Endothelial cell of umbilical vein (primary cell): Measurements from ENCODE around the gene PNMA1. TPM values are rescaled to one million over a fixed set of nuclear protein-coding genes. Genes with fewer than 3 reads are reported as not detected.

Experiments used
- BruUV-seq: library from RNA; stranded (reverse); fragments of 400-500 nt; replicated peaks from 2 replicates; lab custom pipeline; 2021; lab: Mats Ljungman, UMichigan
- CTCF ChIA-PET: fragments of 300-600, 350-600 bp; sonication (Branson Sonifier 250); formaldehyde crosslinking; loops from one replicate; lab custom pipeline; 2021; ENCODE audit warnings: antibody characterized with exemption, inconsistent platforms; lab: Charles Lee
- POLR2A ChIA-PET: fragments of 300-600, 350-600 bp; sonication (Branson Sonifier 250); formaldehyde crosslinking; loops from one replicate; lab custom pipeline; 2021; ENCODE audit warnings: antibody characterized with exemption, inconsistent platforms; lab: Charles Lee
- DNase-seq: peaks from one replicate; pipeline ENCODE4 v3.0.0-alpha.2; 2011; ENCODE audit warnings: low read depth, low spot score
- FAIRE-seq: peaks from 2 replicates; lab custom pipeline; 2011; peaks lifted over from hg19 to GRCh38; lab: Jason Lieb, UNC
- H2AFZ ChIP-seq: 2 replicates; pipeline ENCODE4 v1.6.0; 2012; ENCODE audit warnings: low read depth, low read length, control low read depth, inconsistent platforms
- H3K27ac ChIP-seq: 2 replicates; pipeline ENCODE4 v1.5.1; 2011; ENCODE audit warnings: low read depth, mild to moderate bottlenecking, control low read depth, low read length, moderate library complexity; ENCODE audit not compliant: insufficient read depth
- H3K27me3 ChIP-seq, 2 experiments: 2 replicates each; pipeline versions ENCODE4 v1.6.0 to v1.6.1; 2011; ENCODE audit warnings: low read length in 2 of 2, mixed read lengths in 1 of 2; ENCODE audit not compliant: control insufficient read depth in 2 of 2, insufficient read depth in 2 of 2
- H3K36me3 ChIP-seq, 2 experiments: 2 replicates in 1 of 2; 3 replicates in 1 of 2; pipeline ENCODE4 v1.5.1; 2011; ENCODE audit warnings: low read length in 2 of 2, mild to moderate bottlenecking in 1 of 2, moderate library complexity in 1 of 2; ENCODE audit not compliant: control insufficient read depth in 2 of 2, insufficient read depth in 2 of 2; ENCODE audit errors: extremely low read depth in 1 of 2
- H3K4me1 ChIP-seq: 3 replicates; pipeline ENCODE4 v1.5.1; 2011; ENCODE audit warnings: mild to moderate bottlenecking, low read length; ENCODE audit not compliant: control insufficient read depth, insufficient read depth; ENCODE audit errors: extremely low read depth
- H3K4me2 ChIP-seq: 2 replicates; pipeline ENCODE4 v1.6.1; 2011; ENCODE audit warnings: low read length, control low read depth, mixed read lengths; ENCODE audit not compliant: insufficient read depth
- H3K4me3 ChIP-seq, 3 experiments: fragments of 200-600 bp in 1 of 3; sonication (generic), shearing (Covaris generic) in 1 of 3; replicated peaks in 1 of 3; 2 replicates each; pipeline ENCODE4 v1.5.1; 2011 to 2016; ENCODE audit warnings: control low read depth in 3 of 3, low read length in 3 of 3, mild to moderate bottlenecking in 2 of 3, inconsistent platforms in 1 of 3, low read depth in 1 of 3, moderate library complexity in 1 of 3; ENCODE audit not compliant: insufficient read depth in 1 of 3
- H3K79me2 ChIP-seq: 2 replicates; pipeline ENCODE4 v1.6.0; 2012; ENCODE audit warnings: low read length, inconsistent platforms; ENCODE audit not compliant: control insufficient read depth, insufficient read depth
- H3K9ac ChIP-seq: replicated peaks from 2 replicates; pipeline ENCODE3; 2011; ENCODE audit warnings: low read length, control low read depth; ENCODE audit not compliant: insufficient read depth; ENCODE audit errors: extremely low read depth
- H3K9me1 ChIP-seq: replicated peaks from 3 replicates; pipeline ENCODE4 v1.6.0; 2011; ENCODE audit warnings: mild to moderate bottlenecking, low read length; ENCODE audit not compliant: control insufficient read depth, insufficient read depth; ENCODE audit errors: extremely low read depth
- H3K9me3 ChIP-seq: replicated peaks from 2 replicates; pipeline ENCODE4 v1.5.1; 2012; ENCODE audit warnings: low read length, inconsistent platforms; ENCODE audit not compliant: control insufficient read depth, insufficient read depth
- H4K20me1 ChIP-seq: replicated peaks from 2 replicates; pipeline ENCODE3; 2011; ENCODE audit warnings: mild to moderate bottlenecking, low read length; ENCODE audit not compliant: control insufficient read depth, insufficient read depth; ENCODE audit errors: extremely low read depth
- EZH2 ChIP-seq: IDR thresholded peaks from 2 replicates; pipeline ENCODE4 v1.6.1; 2012; ENCODE audit warnings: borderline replicate concordance, low read depth, mild to moderate bottlenecking, moderate library complexity, low read length, inconsistent platforms; ENCODE audit not compliant: severe bottlenecking
- FOS ChIP-seq: IDR thresholded peaks from 2 replicates; pipeline ENCODE4 v1.6.1; 2011; ENCODE audit warnings: mild to moderate bottlenecking, low read length, moderate library complexity, borderline replicate concordance; ENCODE audit not compliant: insufficient read depth
- JUN ChIP-seq: IDR thresholded peaks from 2 replicates; pipeline ENCODE4 v1.6.1; 2011; ENCODE audit warnings: borderline replicate concordance, low read depth; ENCODE audit not compliant: insufficient read length, insufficient read depth
- POLR2AphosphoS5 ChIP-seq: IDR thresholded peaks from 2 replicates; pipeline ENCODE4 v1.6.1; 2012; ENCODE audit warnings: low read depth, mild to moderate bottlenecking, control low read depth, low read length, moderate library complexity; ENCODE audit not compliant: insufficient read depth
- dilution Hi-C: fragments of 300-500 bp; cut with MboI; formaldehyde crosslinking; loops from one replicate; pipeline ENCODE4 v1.15.0; 2019; ENCODE audit warnings: low sequenced_read_pairs; ENCODE audit not compliant: extremely low pct_ligation_motif_present
- intact Hi-C: fragments of 100-400 bp; cut with micrococcal nuclease; formaldehyde crosslinking; loops from one replicate; pipeline ENCODE4 v1.10.0; 2022
- polyA plus RNA-seq, 4 experiments: library from polyadenylated mRNA; depleted of rRNA in 3 of 4; stranded (reverse) in 3 of 4; unstranded in 1 of 4; fragments of >200 nt; gene quantifications; 2 replicates each; pipeline versions ENCODE4 v1.2.1 to v1.2.3, GENCODE V29; 2011 to 2012; ENCODE audit warnings: missing spikeins in 1 of 4
- total RNA-seq: library from RNA; stranded (reverse); gene quantifications from 2 replicates; pipeline ENCODE4 v1.2.3, GENCODE V29; 2021

Gene PNMA1
- total and polyA plus RNA-seq, 2 donors (not counting 3 experiments of a cell fraction or from before 2014, with no cell fraction given) = 29.8 to 82.6 TPM

DNA sequence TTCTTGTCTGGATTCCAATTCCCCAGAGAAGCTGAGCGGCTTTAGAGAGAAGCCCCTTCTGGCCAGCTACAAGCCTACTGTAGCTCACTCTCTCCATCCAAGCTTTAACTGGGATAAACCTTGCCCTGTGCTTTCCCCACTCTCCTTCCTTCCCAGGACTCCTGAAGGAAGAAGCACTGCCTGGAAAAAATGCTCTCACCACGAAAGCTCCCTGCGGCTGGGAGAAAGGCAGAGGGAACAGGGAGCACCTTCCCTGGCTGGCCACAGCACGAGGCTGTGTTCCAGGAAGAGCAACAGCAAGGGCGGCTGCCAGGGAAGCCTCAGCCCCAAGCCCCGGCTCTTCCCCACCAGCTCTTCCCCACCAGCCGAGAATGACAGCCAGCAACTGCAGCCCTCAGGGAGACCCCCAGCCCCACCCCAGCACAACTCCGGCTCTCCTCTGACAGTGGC is 40.8 kb upstream of the PNMA1 start:
- dilution Hi-C loops (no loop called here), intact Hi-C loops (loop anchor here (5.0 kb wide), 1 partner anchor 43 kb away; the partner anchor contains the start of gene PNMA1)
- peak; percentile 63 for DNase-seq
- H2AFZ ChIP-seq = no peak overlapping the region
- peaks cover 76% of the 10 kb centered on the region for H3K4me1 ChIP-seq
- peak overlapping the region in 1 of 3 experiments; percentile 39 for H3K4me3 ChIP-seq
- H3K36me3 ChIP-seq = no peaks in the 10 kb centered on the region
- peak overlapping the region; percentile 86 for H3K9ac ChIP-seq
- POLR2A ChIA-PET = interaction anchor here (0.6 to 4.0 kb wide), 4 partner anchors 11 to 31 kb away, joined by 4 to 31 read pairs (median 8); no protein-coding TSS in a partner anchor
- H3K27me3 ChIP-seq = no peaks in the 10 kb centered on the region
- peak overlapping the region; percentile 79 for H3K4me2 ChIP-seq
- FAIRE-seq = peak; percentile 69
- H3K27ac ChIP-seq = peak overlapping the region; percentile 96
- CTCF ChIA-PET = interaction anchor here (0.7 to 10.8 kb wide), 10 partner anchors 12 to 123 kb away, joined by 3 to 245 read pairs (median 6); partner anchors contain the start of gene PTGR2
- BruUV-seq = no TSS peak
- no peaks in the 10 kb centered on the region for H3K9me1 ChIP-seq
- TF ChIP-seq EZH2 (no peak), POLR2AphosphoS5 (peak; percentile 9), JUN (no peak)
- H3K9me3 ChIP-seq = no peaks in the 10 kb centered on the region
- peaks cover 87% of the 10 kb centered on the region for H3K79me2 ChIP-seq
- no peaks in the 10 kb centered on the region for H4K20me1 ChIP-seq

DNA sequence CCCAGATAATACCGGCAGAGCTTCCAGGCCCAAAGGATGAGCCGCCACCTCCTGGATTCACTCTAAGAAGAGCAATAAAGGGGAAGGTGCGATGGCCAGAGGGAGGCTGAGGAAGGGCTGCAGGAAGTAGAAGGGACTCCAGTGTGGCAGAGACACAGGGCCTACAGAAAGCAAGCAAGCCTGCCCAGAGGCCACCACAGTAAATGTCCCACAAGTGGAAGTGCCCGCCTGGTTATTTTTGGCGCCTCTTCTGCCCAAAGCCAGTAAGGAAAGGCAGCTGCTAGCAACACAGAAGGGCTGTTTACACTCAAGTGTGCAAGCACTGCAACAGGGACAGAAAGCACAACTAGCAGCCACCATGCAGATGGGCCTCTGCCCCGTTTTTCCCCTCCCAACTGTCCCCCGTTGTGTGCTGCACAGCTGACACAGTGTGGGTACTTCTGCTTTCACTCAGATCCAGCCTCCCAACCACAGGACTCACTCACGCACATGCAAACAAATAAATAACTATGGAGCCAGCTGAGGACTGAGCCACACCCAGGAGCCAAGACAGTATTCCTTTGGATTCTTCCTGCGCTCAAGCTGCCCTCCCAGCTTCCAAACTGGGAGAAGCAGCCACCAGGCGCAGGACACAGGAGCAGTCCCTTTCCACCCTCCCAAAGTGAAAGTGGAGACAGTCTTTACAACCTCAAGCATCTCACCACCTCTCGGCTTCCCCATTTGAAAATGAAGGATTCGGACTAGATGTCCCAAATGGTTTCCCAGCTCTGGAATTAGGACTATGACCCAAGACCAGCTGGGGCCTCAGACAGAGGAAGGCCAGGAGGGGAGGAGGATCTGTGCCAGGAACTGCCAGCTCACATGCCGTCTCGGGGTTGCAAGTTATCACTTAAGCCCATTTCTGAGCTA is 40.0 kb upstream of the PNMA1 start:
- Histone ChIP-seq H4K20me1 (no peaks in the 10 kb centered on the region), H2AFZ (no peak overlapping the region), H3K9me1 (no peaks in the 10 kb centered on the region), H3K9me3 (no peaks in the 10 kb centered on the region), H3K4me2 (peak overlapping the region; percentile 79), H3K27me3 (no peaks in the 10 kb centered on the region), H3K27ac (peak overlapping the region; percentile 96), H3K79me2 (peaks cover 89% of the 10 kb centered on the region), H3K36me3 (no peaks in the 10 kb centered on the region), H3K9ac (peak overlapping the region; percentile 86), H3K4me1 (peaks cover 82% of the 10 kb centered on the region), H3K4me3 (peak overlapping the region in 1 of 3 experiments; percentile 39)
- TF ChIP-seq EZH2 (no peak), JUN (no peak), FOS (no peak)
- dilution Hi-C loops = no loop called here
- ChIA-PET CTCF (interaction anchor here (0.7 to 10.8 kb wide), 12 partner anchors 11 to 124 kb away, joined by 3 to 245 read pairs (median 4); partner anchors contain the start of gene PTGR2), POLR2A (interaction anchor here (0.6 to 4.0 kb wide), 7 partner anchors 10 to 35 kb away, joined by 3 to 31 read pairs (median 4); no protein-coding TSS in a partner anchor)
- BruUV-seq = TSS peak; percentile 44
- FAIRE-seq = peak; percentile 96
- peak; percentile 57 for DNase-seq
- intact Hi-C loops = loop anchor here (1.0 to 5.0 kb wide), 8 partner anchors 13 to 133 kb away; partner anchors contain the start of genes PNMA1 and ZNF410
